DND-41 (cell line): Measurements from ENCODE around the gene MLXIPL.

Source experiments
- EZH2 ChIP-seq: IDR thresholded peaks from 3 replicates; pipeline ENCODE4 v1.6.1; 2012; ENCODE audit warnings: borderline replicate concordance, low read depth, mild to moderate bottlenecking, moderate library complexity, low read length, inconsistent platforms; ENCODE audit not compliant: severe bottlenecking
- TF ChIP-seq, protein P1 (sequence below): IDR thresholded peaks from 2 replicates; pipeline ENCODE4 v1.5.1; 2012; ENCODE audit warnings: borderline replicate concordance, low read length, moderate library complexity, mild to moderate bottlenecking; ENCODE audit not compliant: poor library complexity, severe bottlenecking; ENCODE audit errors: extremely low read depth

DNA sequence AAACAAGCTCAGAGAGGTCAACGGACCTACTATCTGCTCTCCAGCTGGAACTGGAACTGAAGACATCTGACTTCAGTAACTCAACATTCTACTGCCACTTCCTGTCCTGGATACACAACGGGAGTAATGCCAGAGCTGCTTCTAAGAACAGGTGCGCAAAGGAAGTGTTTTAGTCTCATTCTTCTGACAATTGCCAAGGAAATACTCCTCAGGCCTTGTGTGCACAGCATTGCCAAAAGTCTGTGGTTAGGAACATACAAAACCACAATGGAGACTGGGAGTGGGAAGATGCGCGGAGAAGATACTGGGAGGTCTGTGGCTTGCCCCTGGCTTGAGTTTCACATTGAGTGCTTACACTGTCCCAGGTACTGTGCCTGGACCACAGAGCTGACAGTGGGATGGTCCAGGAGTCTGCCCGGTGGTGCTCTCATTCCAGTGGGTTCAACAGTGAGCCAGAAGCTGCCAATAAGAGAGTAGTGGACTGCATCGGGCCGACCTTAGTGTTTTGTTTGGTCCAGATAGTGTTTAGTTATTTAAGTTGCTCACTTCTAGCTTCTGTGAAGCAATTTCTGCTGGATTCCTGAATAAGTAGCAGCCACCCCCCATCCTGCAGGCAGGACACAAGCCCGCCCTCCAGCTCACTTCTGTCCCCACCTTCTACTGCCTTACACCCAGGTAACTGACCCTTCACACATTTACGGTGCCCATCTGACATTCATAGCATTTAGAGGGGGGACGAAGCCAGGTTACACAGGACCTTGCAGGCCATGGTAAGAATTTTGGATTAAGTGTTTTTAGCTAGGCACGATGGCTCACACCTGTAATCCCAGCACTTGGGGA is 56.3 kb downstream of the MLXIPL start:
- TF ChIP-seq, protein P1, sequence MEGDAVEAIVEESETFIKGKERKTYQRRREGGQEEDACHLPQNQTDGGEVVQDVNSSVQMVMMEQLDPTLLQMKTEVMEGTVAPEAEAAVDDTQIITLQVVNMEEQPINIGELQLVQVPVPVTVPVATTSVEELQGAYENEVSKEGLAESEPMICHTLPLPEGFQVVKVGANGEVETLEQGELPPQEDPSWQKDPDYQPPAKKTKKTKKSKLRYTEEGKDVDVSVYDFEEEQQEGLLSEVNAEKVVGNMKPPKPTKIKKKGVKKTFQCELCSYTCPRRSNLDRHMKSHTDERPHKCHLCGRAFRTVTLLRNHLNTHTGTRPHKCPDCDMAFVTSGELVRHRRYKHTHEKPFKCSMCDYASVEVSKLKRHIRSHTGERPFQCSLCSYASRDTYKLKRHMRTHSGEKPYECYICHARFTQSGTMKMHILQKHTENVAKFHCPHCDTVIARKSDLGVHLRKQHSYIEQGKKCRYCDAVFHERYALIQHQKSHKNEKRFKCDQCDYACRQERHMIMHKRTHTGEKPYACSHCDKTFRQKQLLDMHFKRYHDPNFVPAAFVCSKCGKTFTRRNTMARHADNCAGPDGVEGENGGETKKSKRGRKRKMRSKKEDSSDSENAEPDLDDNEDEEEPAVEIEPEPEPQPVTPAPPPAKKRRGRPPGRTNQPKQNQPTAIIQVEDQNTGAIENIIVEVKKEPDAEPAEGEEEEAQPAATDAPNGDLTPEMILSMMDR, result no peak
- TF ChIP-seq EZH2, result no peak
